ENCODE measurements around the gene ARSG. TPM values are rescaled to one million over a fixed set of nuclear protein-coding genes. Genes with fewer than 3 reads are reported as not detected.

Gene ARSG
- total RNA-seq, 1 experiment from 2014 or later, result 6.1 TPM

DNA sequence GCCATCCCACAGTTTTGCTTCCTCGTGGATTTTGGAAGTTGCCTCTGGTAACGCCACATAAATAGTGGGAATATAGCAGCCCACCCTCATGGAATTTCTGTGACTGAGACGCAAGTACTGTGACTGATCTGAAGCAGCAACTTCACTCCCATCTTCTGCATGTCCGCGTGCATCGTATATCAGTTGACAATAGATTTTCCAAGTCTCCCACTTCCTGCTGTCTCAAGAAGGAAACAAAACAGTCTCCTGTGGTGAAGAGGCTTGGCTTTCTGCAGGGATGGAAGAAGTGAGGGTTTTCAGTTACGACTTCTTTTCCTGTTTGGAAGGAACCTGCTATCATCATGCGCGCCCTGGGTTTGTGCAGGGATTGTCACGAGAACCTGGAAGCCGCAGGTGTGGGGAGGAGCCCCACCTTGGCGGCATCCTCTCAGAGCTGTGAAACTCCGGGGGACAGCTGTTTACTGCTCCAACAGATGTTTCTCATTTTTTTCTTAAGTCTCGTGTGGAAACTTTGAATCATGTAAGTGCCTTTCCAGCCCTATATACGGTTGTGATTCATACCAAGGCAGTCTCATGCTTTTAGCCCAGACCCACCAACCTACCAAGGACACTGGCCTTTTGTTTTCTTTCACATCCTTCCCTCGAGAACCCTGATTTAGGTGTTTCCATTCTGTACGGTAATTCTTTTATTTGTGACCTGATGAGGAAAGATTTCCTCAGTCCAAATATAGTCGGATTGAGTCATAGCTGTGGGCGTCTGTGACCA lies 108.5 kb downstream of the ARSG start:
- Mint-ChIP-seq H3K27me3 (ENCODE audit: insufficient read depth, unreplicated experiment) (peaks cover 2% of the 10 kb centered on the region), H3K9me3 (ENCODE audit: unreplicated experiment) (peaks cover 5% of the 10 kb centered on the region), H3K36me3 (ENCODE audit: insufficient read depth, unreplicated experiment) (no peaks in the 10 kb centered on the region), H3K27ac (ENCODE audit: unreplicated experiment) (no peak overlapping the region), H3K4me3 (ENCODE audit: unreplicated experiment) (no peak overlapping the region), H3K4me1 (ENCODE audit: low read depth, unreplicated experiment) (no peaks in the 10 kb centered on the region)
- no peak for DNase-seq
- Histone ChIP-seq H3K36me3 (ENCODE audit: control insufficient read depth, insufficient read depth, low read length) (no peaks in the 10 kb centered on the region), H3K9me3 (peaks cover 7% of the 10 kb centered on the region), H3K4me1 (no peaks in the 10 kb centered on the region), H3K27me3 (replicated peaks; ENCODE audit: control insufficient read depth, insufficient read depth, low read length) (no peaks in the 10 kb centered on the region), H3K4me3 (ENCODE audit: low read depth, low read length) (no peak overlapping the region)
- CTCF ChIA-PET, result interaction anchor here (0.6 to 2.3 kb wide), 22 partner anchors 16 to 312 kb away, joined by 3 to 15 read pairs (median 6); partner anchors contain the start of genes AMZ2, ARSG, SLC16A6 and WIPI1
- TF ChIP-seq CTCF (IDR thresholded peaks at IDR 0.05; ENCODE audit: insufficient read depth in 1 of 2, low read depth in 1 of 2, low read length in 1 of 2, severe bottlenecking in 1 of 2, unreplicated experiment in 1 of 2), result no peak
- POLR2A ChIA-PET, result no interaction called here
- BruUV-seq (replicated peaks), result no TSS peak
- intact Hi-C loops (cut with micrococcal nuclease; ENCODE audit: unreplicated experiment), result loop anchor here (1.0 to 5.0 kb wide), 6 partner anchors 36 to 137 kb away; no protein-coding TSS in a partner anchor

GRCh38 chr17:68400404-68400735 lies 109.1 kb downstream of the ARSG start:
- CTCF ChIA-PET, result interaction anchor here (2.3 kb wide), 1 partner anchor 137 kb away, joined by 15 read pairs; no protein-coding TSS in a partner anchor
- no peaks in the 10 kb centered on the region for H3K4me1 Mint-ChIP-seq (ENCODE audit: low read depth, unreplicated experiment)
- POLR2A ChIA-PET, result no interaction called here
- TF ChIP-seq CTCF (IDR thresholded peaks at IDR 0.05; ENCODE audit: insufficient read depth in 1 of 2, low read depth in 1 of 2, low read length in 1 of 2, severe bottlenecking in 1 of 2, unreplicated experiment in 1 of 2), result no peak
- DNase-seq, result no peak
- H3K4me3 Mint-ChIP-seq (ENCODE audit: unreplicated experiment), result no peak overlapping the region
- Histone ChIP-seq H3K4me1 (no peaks in the 10 kb centered on the region), H3K9me3 (peaks cover 12% of the 10 kb centered on the region), H3K27me3 (replicated peaks; ENCODE audit: control insufficient read depth, insufficient read depth, low read length) (no peaks in the 10 kb centered on the region), H3K36me3 (ENCODE audit: control insufficient read depth, insufficient read depth, low read length) (no peaks in the 10 kb centered on the region), H3K4me3 (ENCODE audit: low read depth, low read length) (no peak overlapping the region)
- intact Hi-C loops (cut with micrococcal nuclease; ENCODE audit: unreplicated experiment), result no loop called here
- H3K27ac Mint-ChIP-seq (ENCODE audit: unreplicated experiment), result no peak overlapping the region
- peaks cover 6% of the 10 kb centered on the region for H3K9me3 Mint-ChIP-seq (ENCODE audit: unreplicated experiment)
- no peaks in the 10 kb centered on the region for H3K36me3 Mint-ChIP-seq (ENCODE audit: insufficient read depth, unreplicated experiment)
- peaks cover 2% of the 10 kb centered on the region for H3K27me3 Mint-ChIP-seq (ENCODE audit: insufficient read depth, unreplicated experiment)
- no TSS peak for BruUV-seq (replicated peaks)

DNA sequence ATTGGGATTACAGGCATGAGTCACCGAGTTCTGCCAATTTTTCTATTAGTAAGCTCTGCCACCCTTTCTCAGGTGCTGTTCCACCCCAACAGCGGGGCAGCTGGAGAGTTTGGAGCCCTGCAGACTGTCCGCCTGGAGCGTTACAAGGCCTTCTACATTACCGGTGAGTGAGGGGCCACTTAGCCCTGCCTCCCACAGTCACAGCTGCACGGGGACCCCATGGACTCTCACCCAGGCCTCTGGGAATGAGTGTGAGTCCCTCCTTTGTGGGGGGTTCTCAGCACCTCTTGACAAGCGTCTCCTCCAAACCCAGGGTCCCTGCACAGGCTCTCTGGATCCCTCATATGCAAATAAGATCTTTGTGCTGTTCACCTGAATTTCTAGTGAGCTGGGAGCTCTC lies 110.0 kb downstream of the ARSG start:
- no peak for DNase-seq
- BruUV-seq (replicated peaks), result no TSS peak
- no peaks in the 10 kb centered on the region for H3K36me3 Mint-ChIP-seq (ENCODE audit: insufficient read depth, unreplicated experiment)
- H3K4me3 Mint-ChIP-seq (ENCODE audit: unreplicated experiment), result no peak overlapping the region
- H3K27me3 Mint-ChIP-seq (ENCODE audit: insufficient read depth, unreplicated experiment), result peaks cover 2% of the 10 kb centered on the region
- Histone ChIP-seq H3K4me3 (ENCODE audit: low read depth, low read length) (no peak overlapping the region), H3K4me1 (no peaks in the 10 kb centered on the region), H3K9me3 (peaks cover 14% of the 10 kb centered on the region), H3K27me3 (replicated peaks; ENCODE audit: control insufficient read depth, insufficient read depth, low read length) (no peaks in the 10 kb centered on the region), H3K36me3 (ENCODE audit: control insufficient read depth, insufficient read depth, low read length) (no peaks in the 10 kb centered on the region)
- CTCF ChIA-PET, result interaction anchor here (0.6 kb wide), 1 partner anchor 18 kb away, joined by 6 read pairs; no protein-coding TSS in a partner anchor
- peaks cover 14% of the 10 kb centered on the region for H3K9me3 Mint-ChIP-seq (ENCODE audit: unreplicated experiment)
- H3K27ac Mint-ChIP-seq (ENCODE audit: unreplicated experiment), result no peak overlapping the region
- intact Hi-C loops (cut with micrococcal nuclease; ENCODE audit: unreplicated experiment), result no loop called here
- TF ChIP-seq CTCF (IDR thresholded peaks at IDR 0.05; ENCODE audit: insufficient read depth in 1 of 2, low read depth in 1 of 2, low read length in 1 of 2, severe bottlenecking in 1 of 2, unreplicated experiment in 1 of 2), result no peak
- no peaks in the 10 kb centered on the region for H3K4me1 Mint-ChIP-seq (ENCODE audit: low read depth, unreplicated experiment)
- POLR2A ChIA-PET, result no interaction called here

Data from Caco-2 (cell line).